Measurements from ENCODE around the gene SGCA.

SGCA gene

GRCh38 chr17:50149091-50149416 lies 16.8 kb upstream of the SGCA start:
- no peak for DNase-seq (ENCODE audit: low read depth in 1 of 2, low spot score in 1 of 2)

GRCh38 chr17:50149417-50150353 lies 16.1 kb upstream of the SGCA start:
- peak in 1 of 2 donors; percentile 52 for DNase-seq (ENCODE audit: low read depth in 1 of 2, low spot score in 1 of 2)

- DNase-seq (ENCODE audit: low read depth in 1 of 2, low spot score in 1 of 2) = no peak
These were observed 15.3 kb upstream of the SGCA start, which contains the start of gene PPP1R9B for GRCh38 chr17:50150354-50151040. TSS of gene PPP1R9B (minus strand) at chr17:50150677. CDS start at chr17:50150513, 164 bp downstream.

GRCh38 chr17:50151041-50151936 lies 14.5 kb upstream of the SGCA start:
- peak; percentile 66 to 77 for DNase-seq (ENCODE audit: low read depth in 1 of 2, low spot score in 1 of 2)

GRCh38 chr17:50151937-50152547 lies 13.8 kb upstream of the SGCA start:
- DNase-seq (ENCODE audit: low read depth in 1 of 2, low spot score in 1 of 2) = no peak

GRCh38 chr17:50152736-50153135 lies 13.1 kb upstream of the SGCA start:
- no peak for DNase-seq (ENCODE audit: low read depth in 1 of 2, low spot score in 1 of 2)

GRCh38 chr17:50153650-50154575 lies 11.9 kb upstream of the SGCA start:
- no peak for DNase-seq (ENCODE audit: low read depth in 1 of 2, low spot score in 1 of 2)

GRCh38 chr17:50154604-50155003 lies 11.2 kb upstream of the SGCA start:
- no peak for DNase-seq (ENCODE audit: low read depth in 1 of 2, low spot score in 1 of 2)

- no peak for DNase-seq (ENCODE audit: low read depth in 1 of 2, low spot score in 1 of 2)
These were observed 10.5 kb upstream of the SGCA start for GRCh38 chr17:50155115-50155819.

GRCh38 chr17:50157891-50158290 lies 7.9 kb upstream of the SGCA start:
- DNase-seq (ENCODE audit: low read depth in 1 of 2, low spot score in 1 of 2) = no peak

- peak; percentile 86 to 94 for DNase-seq (ENCODE audit: low read depth in 1 of 2, low spot score in 1 of 2)
These were observed 4.5 kb upstream of the SGCA start for GRCh38 chr17:50161023-50161910.

- no peak for DNase-seq (ENCODE audit: low read depth in 1 of 2, low spot score in 1 of 2)
These were observed 3.9 kb upstream of the SGCA start for GRCh38 chr17:50161911-50162288.

- DNase-seq (ENCODE audit: low read depth in 1 of 2, low spot score in 1 of 2) = no peak
These were observed 3.1 kb upstream of the SGCA start for GRCh38 chr17:50162466-50163254.

- no peak for DNase-seq (ENCODE audit: low read depth in 1 of 2, low spot score in 1 of 2)
These were observed 1.7 kb upstream of the SGCA start for GRCh38 chr17:50163843-50164696.

- no peak for DNase-seq (ENCODE audit: low read depth in 1 of 2, low spot score in 1 of 2)
These were observed 1.2 kb upstream of the SGCA start for GRCh38 chr17:50164697-50164988.

- DNase-seq (ENCODE audit: low read depth in 1 of 2, low spot score in 1 of 2) = no peak
These were observed 739 bp upstream of the SGCA start for GRCh38 chr17:50165066-50165465.

- no peak for DNase-seq (ENCODE audit: low read depth in 1 of 2, low spot score in 1 of 2)
These were observed 339 bp upstream of the SGCA start for GRCh38 chr17:50165466-50165865.
